ENCODE data around the gene PXDN.

DNA sequence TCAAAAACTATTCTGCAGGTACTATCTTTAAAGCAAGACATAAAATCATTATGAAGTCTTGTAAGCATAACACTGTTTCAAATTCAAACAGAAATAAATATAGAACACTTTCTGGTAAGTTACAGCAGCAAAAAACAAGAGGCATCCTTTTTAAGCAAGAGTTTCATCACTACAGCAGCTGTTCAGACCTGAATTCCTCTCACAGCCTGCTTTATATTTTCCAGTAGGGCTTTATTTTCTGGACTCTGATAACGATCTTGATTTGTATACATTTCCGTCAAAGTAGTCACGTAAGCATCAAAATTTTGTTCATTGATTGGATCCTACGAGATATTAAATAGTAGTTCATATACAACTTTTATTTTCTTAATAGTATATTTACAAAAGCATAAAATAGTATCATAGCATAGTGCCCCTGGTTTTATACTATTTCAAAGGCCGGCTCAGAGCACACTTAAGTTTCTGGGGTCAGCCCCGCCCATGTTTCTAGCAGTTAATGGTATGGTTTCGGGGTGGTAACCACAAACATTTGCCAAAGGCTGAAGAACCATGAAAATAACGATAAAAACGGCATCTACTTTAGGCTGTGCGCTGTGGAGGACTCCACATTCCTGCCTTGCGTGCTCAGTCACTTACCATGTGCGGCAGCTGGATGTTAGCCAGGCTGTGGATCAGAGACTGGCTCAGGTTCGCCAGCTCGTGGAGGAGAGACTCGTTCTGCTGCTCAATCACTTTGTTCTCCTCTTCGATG lies 47.5 kb upstream of the PXDN start:
- TF ChIP-seq ZNF8 (CRISPR knock-in tag; IDR thresholded peaks at IDR 0.05) (no peak), CREB5 (CRISPR knock-in tag; IDR thresholded peaks at IDR 0.05; ENCODE audit: low read depth) (no peak), ISL1 (CRISPR knock-in tag; IDR thresholded peaks at IDR 0.05) (no peak), SNAI2 (CRISPR knock-in tag; IDR thresholded peaks at IDR 0.05) (no peak), ZFP30 (CRISPR knock-in tag; IDR thresholded peaks at IDR 0.05) (no peak), CSDC2 (CRISPR knock-in tag; IDR thresholded peaks at IDR 0.05) (no peak), TOX (CRISPR knock-in tag; IDR thresholded peaks at IDR 0.05; ENCODE audit: borderline replicate concordance) (no peak)
- TF ChIP-seq, protein P1, sequence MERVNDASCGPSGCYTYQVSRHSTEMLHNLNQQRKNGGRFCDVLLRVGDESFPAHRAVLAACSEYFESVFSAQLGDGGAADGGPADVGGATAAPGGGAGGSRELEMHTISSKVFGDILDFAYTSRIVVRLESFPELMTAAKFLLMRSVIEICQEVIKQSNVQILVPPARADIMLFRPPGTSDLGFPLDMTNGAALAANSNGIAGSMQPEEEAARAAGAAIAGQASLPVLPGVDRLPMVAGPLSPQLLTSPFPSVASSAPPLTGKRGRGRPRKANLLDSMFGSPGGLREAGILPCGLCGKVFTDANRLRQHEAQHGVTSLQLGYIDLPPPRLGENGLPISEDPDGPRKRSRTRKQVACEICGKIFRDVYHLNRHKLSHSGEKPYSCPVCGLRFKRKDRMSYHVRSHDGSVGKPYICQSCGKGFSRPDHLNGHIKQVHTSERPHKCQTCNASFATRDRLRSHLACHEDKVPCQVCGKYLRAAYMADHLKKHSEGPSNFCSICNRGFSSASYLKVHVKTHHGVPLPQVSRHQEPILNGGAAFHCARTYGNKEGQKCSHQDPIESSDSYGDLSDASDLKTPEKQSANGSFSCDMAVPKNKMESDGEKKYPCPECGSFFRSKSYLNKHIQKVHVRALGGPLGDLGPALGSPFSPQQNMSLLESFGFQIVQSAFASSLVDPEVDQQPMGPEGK (CRISPR knock-in tag; IDR thresholded peaks at IDR 0.05; ENCODE audit: borderline replicate concordance), result no peak
